Prostate gland (tissue), 2 donors: ENCODE results near the gene SCARF1.

Source experiments
- POLR2AphosphoS5 ChIP-seq: sonication (generic); formaldehyde crosslinking; IDR thresholded peaks from one replicate; pipeline ENCODE4 v1.6.1; 2017; ENCODE audit warnings: antibody characterized with exemption
- TF ChIP-seq, protein P1 (sequence below), 4 experiments: fragments of 200-600 bp in 2 of 4; fragments of 450-650 bp in 2 of 4; sonication (generic) in 2 of 4; IDR thresholded peaks; 1 replicate in 3 of 4; 2 replicates in 1 of 4; pipeline ENCODE4 v1.5.1; 2016 to 2019; ENCODE audit warnings: antibody characterized with exemption in 4 of 4, mild to moderate bottlenecking in 2 of 4, moderate library complexity in 2 of 4

- TF ChIP-seq, protein P1, sequence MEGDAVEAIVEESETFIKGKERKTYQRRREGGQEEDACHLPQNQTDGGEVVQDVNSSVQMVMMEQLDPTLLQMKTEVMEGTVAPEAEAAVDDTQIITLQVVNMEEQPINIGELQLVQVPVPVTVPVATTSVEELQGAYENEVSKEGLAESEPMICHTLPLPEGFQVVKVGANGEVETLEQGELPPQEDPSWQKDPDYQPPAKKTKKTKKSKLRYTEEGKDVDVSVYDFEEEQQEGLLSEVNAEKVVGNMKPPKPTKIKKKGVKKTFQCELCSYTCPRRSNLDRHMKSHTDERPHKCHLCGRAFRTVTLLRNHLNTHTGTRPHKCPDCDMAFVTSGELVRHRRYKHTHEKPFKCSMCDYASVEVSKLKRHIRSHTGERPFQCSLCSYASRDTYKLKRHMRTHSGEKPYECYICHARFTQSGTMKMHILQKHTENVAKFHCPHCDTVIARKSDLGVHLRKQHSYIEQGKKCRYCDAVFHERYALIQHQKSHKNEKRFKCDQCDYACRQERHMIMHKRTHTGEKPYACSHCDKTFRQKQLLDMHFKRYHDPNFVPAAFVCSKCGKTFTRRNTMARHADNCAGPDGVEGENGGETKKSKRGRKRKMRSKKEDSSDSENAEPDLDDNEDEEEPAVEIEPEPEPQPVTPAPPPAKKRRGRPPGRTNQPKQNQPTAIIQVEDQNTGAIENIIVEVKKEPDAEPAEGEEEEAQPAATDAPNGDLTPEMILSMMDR (IDR thresholded peaks at IDR 0.05) = no peak
- TF ChIP-seq POLR2AphosphoS5 = no peak
Measured at GRCh38 chr17:1620486-1620885, 25.0 kb downstream of the SCARF1 start.
